IMR-90 (cell line): ENCODE measurements around the gene OR9Q2. TPM values are rescaled to one million over a fixed set of nuclear protein-coding genes. Genes with fewer than 3 reads are reported as not detected.

Experiments used
- ATAC-seq: fragments of 200-7000 bp; cut with Tn5 transposase; 2 replicates; pipeline ENCODE4 v1.9.1; 2020; ENCODE audit warnings: low read depth, mild to moderate bottlenecking, moderate library complexity
- BruUV-seq: library from RNA; stranded (reverse); fragments of 400-500 nt; replicated peaks from 2 replicates; lab custom pipeline; 2021; lab: Mats Ljungman, UMichigan
- CTCF ChIA-PET: fragments of 300-600 bp; formaldehyde crosslinking; extraction: SDS; loops from one replicate; lab custom pipeline; 2021; ENCODE audit warnings: antibody characterized with exemption; lab: Yijun Ruan, JAX
- POLR2A ChIA-PET: fragments of 300-600 bp; sonication (Branson Sonifier 250); formaldehyde crosslinking; loops from one replicate; lab custom pipeline; 2022; ENCODE audit warnings: antibody characterized with exemption; ENCODE audit not compliant: unreplicated experiment; lab: Charles Lee
- DNase-seq: peaks from one replicate; pipeline ENCODE4 v3.0.0; 2013
- H2AFZ ChIP-seq: replicated peaks from 2 replicates; pipeline ENCODE3; 2013; ENCODE audit warnings: low read length, mild to moderate bottlenecking; ENCODE audit not compliant: poor library complexity
- H2AK5ac ChIP-seq: 2 replicates; pipeline ENCODE4 v1.6.1; 2013; ENCODE audit warnings: low read depth, low read length, inconsistent platforms
- H2AK9ac ChIP-seq: replicated peaks from 2 replicates; pipeline ENCODE3; 2013; ENCODE audit warnings: mild to moderate bottlenecking, low read depth, low read length, moderate library complexity; ENCODE audit not compliant: poor library complexity
- H2BK120ac ChIP-seq: 2 replicates; pipeline ENCODE4 v1.6.1; 2013; ENCODE audit warnings: low read depth, low read length, inconsistent platforms
- H2BK15ac ChIP-seq: 3 replicates; pipeline ENCODE4 v1.6.1; 2013; ENCODE audit warnings: low read depth, low read length, inconsistent platforms
- H2BK20ac ChIP-seq: 2 replicates; pipeline ENCODE4 v1.6.1; 2013; ENCODE audit warnings: low read depth, mild to moderate bottlenecking, inconsistent platforms, low read length, moderate library complexity
- H2BK5ac ChIP-seq: 2 replicates; pipeline ENCODE4 v1.6.1; 2013; ENCODE audit warnings: mild to moderate bottlenecking, low read depth, low read length, inconsistent platforms; ENCODE audit not compliant: poor library complexity, severe bottlenecking
- H3K14ac ChIP-seq: replicated peaks from 2 replicates; pipeline ENCODE4 v1.6.1; 2013; ENCODE audit warnings: low read depth, low read length, inconsistent platforms
- H3K18ac ChIP-seq: 2 replicates; pipeline ENCODE4 v1.6.1; 2013; ENCODE audit warnings: low read depth, low read length, control low read depth
- H3K23ac ChIP-seq: 2 replicates; pipeline ENCODE4 v1.6.1; 2013; ENCODE audit warnings: low read depth, low read length, inconsistent platforms
- H3K27ac ChIP-seq: 2 replicates; pipeline ENCODE4 v1.5.1; 2013; ENCODE audit warnings: mild to moderate bottlenecking, control low read depth, low read length; ENCODE audit not compliant: insufficient read depth
- H3K27me3 ChIP-seq: 2 replicates; pipeline ENCODE4 v1.6.1; 2013; ENCODE audit warnings: low read length; ENCODE audit not compliant: control insufficient read depth, insufficient read depth
- H3K36me3 ChIP-seq: 2 replicates; pipeline ENCODE4 v1.6.1; 2013; ENCODE audit warnings: low read length, mixed read lengths; ENCODE audit not compliant: control insufficient read depth, insufficient read depth
- H3K4ac ChIP-seq: 2 replicates; pipeline ENCODE4 v1.6.1; 2013; ENCODE audit warnings: low read depth, low read length, inconsistent platforms
- H3K4me1 ChIP-seq: 2 replicates; pipeline ENCODE4 v1.6.1; 2013; ENCODE audit warnings: low read length, mixed read lengths; ENCODE audit not compliant: control insufficient read depth, insufficient read depth
- H3K4me2 ChIP-seq: 2 replicates; pipeline ENCODE4 v1.6.1; 2013; ENCODE audit warnings: low read depth, mild to moderate bottlenecking, control low read depth, low read length, moderate library complexity
- H3K4me3 ChIP-seq: 2 replicates; pipeline ENCODE4 v1.5.1; 2013; ENCODE audit warnings: low read depth, mild to moderate bottlenecking, control low read depth, low read length, moderate library complexity; ENCODE audit not compliant: insufficient read depth
- H3K56ac ChIP-seq: 2 replicates; pipeline ENCODE4 v1.6.1; 2013; ENCODE audit warnings: low read length, inconsistent platforms; ENCODE audit not compliant: insufficient read depth; ENCODE audit errors: extremely low read depth
- H3K79me1 ChIP-seq, 2 experiments: 2 replicates each; pipeline ENCODE4 v1.6.1; 2013; ENCODE audit warnings: low read length in 2 of 2, inconsistent platforms in 1 of 2, low read depth in 1 of 2
- H3K9ac ChIP-seq: 2 replicates; pipeline ENCODE4 v1.6.1; 2013; ENCODE audit warnings: low read depth, low read length, control low read depth
- H3K9me1 ChIP-seq: 2 replicates; pipeline ENCODE4 v1.6.1; 2013; ENCODE audit warnings: low read length, inconsistent platforms; ENCODE audit not compliant: insufficient read depth
- H3K9me3 ChIP-seq: 2 replicates; pipeline ENCODE4 v1.6.1; 2013; ENCODE audit warnings: low read length; ENCODE audit not compliant: control insufficient read depth, insufficient read depth
- H4K20me1 ChIP-seq: 2 replicates; pipeline ENCODE4 v1.6.1; 2013; ENCODE audit warnings: low read length, inconsistent platforms; ENCODE audit not compliant: insufficient read depth
- H4K5ac ChIP-seq: 2 replicates; pipeline ENCODE4 v1.6.1; 2013; ENCODE audit warnings: mild to moderate bottlenecking, low read depth, low read length, control low read depth
- H4K8ac ChIP-seq, 2 experiments: 2 replicates each; pipeline ENCODE4 v1.6.1; 2013; ENCODE audit warnings: low read depth in 2 of 2, low read length in 2 of 2, control low read depth in 1 of 2, inconsistent platforms in 1 of 2
- H4K91ac ChIP-seq: 2 replicates; pipeline ENCODE4 v1.6.1; 2013; ENCODE audit warnings: low read depth, low read length, inconsistent platforms; ENCODE audit not compliant: insufficient read depth
- BHLHE40 ChIP-seq: fragments of 150-350 bp; IDR thresholded peaks from 2 replicates; pipeline ENCODE4 v1.6.1; 2016; ENCODE audit warnings: mild to moderate bottlenecking, low read depth, low read length
- CEBPB ChIP-seq: IDR thresholded peaks from 2 replicates; pipeline ENCODE4 v1.6.1; 2012; ENCODE audit warnings: low read depth, low read length, improper control_type of control experiment
- CTCF ChIP-seq: conservative IDR thresholded peaks from 2 replicates; pipeline ENCODE4 v1.5.1; 2012; ENCODE audit warnings: mild to moderate bottlenecking, low read depth, low read length, improper control_type of control experiment
- FOS ChIP-seq: fragments of 150-350 bp; IDR thresholded peaks from 2 replicates; pipeline ENCODE4 v1.6.1; 2016; ENCODE audit warnings: low read depth, low read length
- MAFK ChIP-seq: IDR thresholded peaks from 2 replicates; pipeline ENCODE4 v1.6.1; 2012; ENCODE audit warnings: low read depth, low read length, improper control_type of control experiment
- MAZ ChIP-seq: IDR thresholded peaks from 2 replicates; pipeline ENCODE4 v1.6.1; 2012; ENCODE audit warnings: low read depth, mild to moderate bottlenecking, low read length, improper control_type of control experiment, moderate library complexity, borderline replicate concordance
- POLR2A ChIP-seq: IDR thresholded peaks from 2 replicates; pipeline ENCODE4 v1.6.1; 2012; ENCODE audit warnings: mild to moderate bottlenecking, low read depth, low read length
- RAD21 ChIP-seq: IDR thresholded peaks from 2 replicates; pipeline ENCODE4 v1.6.1; 2012; ENCODE audit warnings: low read length, improper control_type of control experiment
- RCOR1 ChIP-seq: IDR thresholded peaks from 2 replicates; pipeline ENCODE4 v1.6.1; 2012; ENCODE audit warnings: mild to moderate bottlenecking, low read length, improper control_type of control experiment; ENCODE audit not compliant: insufficient replicate concordance
- RFX5 ChIP-seq: IDR thresholded peaks from 2 replicates; pipeline ENCODE4 v1.8.0; 2012; ENCODE audit warnings: low read depth, mild to moderate bottlenecking, low read length, moderate library complexity
- WGBS, 2 experiments: methylation state at CpG; one replicate each; pipeline versions ENCODE4 v1.1.5 to v1.1.7; 2013; ENCODE audit warnings: missing lambda C conversion rate in 2 of 2; ENCODE audit not compliant: insufficient read length in 1 of 2; ENCODE audit errors: extremely low coverage in 2 of 2; 5-methylcytosine and 5-hydroxymethylcytosine counted together
- dilution Hi-C: fragments of 300-500 bp; cut with HindIII; formaldehyde crosslinking; loops from one replicate; pipeline ENCODE4 v1.14.3; 2018; ENCODE audit warnings: low sequenced_read_pairs; ENCODE audit not compliant: unreplicated experiment
- in situ Hi-C: fragments of 300-500 bp; cut with MboI; formaldehyde crosslinking; loops from 3 replicates; pipeline ENCODE4 v1.14.3; 2019; ENCODE audit warnings: low sequenced_read_pairs, inconsistent platforms, mixed read lengths
- intact Hi-C: fragments of 100-400 bp; cut with micrococcal nuclease; formaldehyde crosslinking; loops from 2 replicates; pipeline ENCODE4 v1.10.0; 2022
- polyA plus RNA-seq, 3 experiments: library from polyadenylated mRNA; depleted of rRNA; stranded (reverse); fragments of >200 nt; gene quantifications; 2 replicates each; pipeline ENCODE4 v1.2.3, GENCODE V29; 2012; ENCODE audit warnings: low replicate concordance in 1 of 3
- total RNA-seq: library from RNA; depleted of rRNA; stranded (reverse); fragments of >200 nt; gene quantifications from 2 replicates; pipeline ENCODE4 v1.2.3, GENCODE V29; 2012

OR9Q2 gene
- total and polyA plus RNA-seq, 2 of the 4 experiments (the other 2 are of a cell fraction) = not detected

- dilution Hi-C loops = no loop called here
Measured at GRCh38 chr11:58142761-58143160, 46.1 kb upstream of the OR9Q2 start.

More at GRCh38 chr11:58142761-58143160, 46.1 kb upstream of the OR9Q2 start:
- H2BK120ac ChIP-seq = no peak overlapping the region
- H3K79me1 ChIP-seq = no peaks in the 10 kb centered on the region
- ChIA-PET CTCF (no interaction called here), POLR2A (no interaction called here)
- H2AK5ac ChIP-seq = no peak overlapping the region
- no peak overlapping the region for H3K14ac ChIP-seq
- in situ Hi-C loops (no loop called here), intact Hi-C loops (no loop called here)
- H3K9me1 ChIP-seq = no peaks in the 10 kb centered on the region
- H4K8ac ChIP-seq = no peak overlapping the region
- H2BK5ac ChIP-seq = no peak overlapping the region
- H3K9me3 ChIP-seq = no peaks in the 10 kb centered on the region
- H2AFZ ChIP-seq = no peak overlapping the region
- no peak overlapping the region for H3K18ac ChIP-seq
- no peak for DNase-seq
- no peaks in the 10 kb centered on the region for H4K20me1 ChIP-seq
- H4K5ac ChIP-seq = no peak overlapping the region
- H3K27me3 ChIP-seq = no peaks in the 10 kb centered on the region
- H3K27ac ChIP-seq = no peak overlapping the region
- H2BK15ac ChIP-seq = no peak overlapping the region
- H4K91ac ChIP-seq = no peak overlapping the region
- H3K4ac ChIP-seq = no peak overlapping the region
- H2BK20ac ChIP-seq = no peak overlapping the region
- H3K4me3 ChIP-seq = no peak overlapping the region
- ATAC-seq = no peak
- no peak overlapping the region for H2AK9ac ChIP-seq
- TF ChIP-seq MAFK (no peak), BHLHE40 (no peak), MAZ (no peak), RFX5 (no peak), CEBPB (no peak), CTCF (no peak), FOS (no peak), RCOR1 (no peak), RAD21 (no peak), POLR2A (no peak)
- no CpG with 5 or more reads among the region's 1 CpG for whole genome bisulfite sequencing, 2 experiments
- no peaks in the 10 kb centered on the region for H3K4me1 ChIP-seq
- no peak overlapping the region for H3K4me2 ChIP-seq
- no peak overlapping the region for H3K9ac ChIP-seq
- no peak overlapping the region for H3K56ac ChIP-seq
- BruUV-seq = no TSS peak
- no peak overlapping the region for H3K23ac ChIP-seq
- H3K36me3 ChIP-seq = no peaks in the 10 kb centered on the region
